Measurements from ENCODE around the gene AJAP1. TPM values are rescaled to one million over a fixed set of nuclear protein-coding genes. Genes with fewer than 3 reads are reported as not detected.
A peak's percentile ranks its signal among the peaks of the same experiment; 100 is the strongest.

Gene AJAP1
- total RNA-seq, 1 donor from 2014 or later: not detected

GRCh38 chr1:4671828-4672227, 17.4 kb downstream of the AJAP1 start:
- ATAC-seq (no peak), DNase-seq (ENCODE audit: missing footprints) (no peak)
- intact Hi-C loops (cut with DNase I): no loop called here

- no peak for ATAC-seq
- DNase-seq (ENCODE audit: missing footprints): no peak
- intact Hi-C loops (cut with DNase I): no loop called here
Measured at GRCh38 chr1:4673494-4673893, 19.1 kb downstream of the AJAP1 start.

- DNase-seq (ENCODE audit: missing footprints) (no peak), ATAC-seq (no peak)
- intact Hi-C loops (cut with DNase I): no loop called here
Measured at GRCh38 chr1:4674117-4674516, 19.7 kb downstream of the AJAP1 start.

- ATAC-seq: no peak
- intact Hi-C loops (cut with DNase I): no loop called here
Measured at GRCh38 chr1:4674676-4675075, 20.3 kb downstream of the AJAP1 start.

GRCh38 chr1:4675454-4676186, 21.2 kb downstream of the AJAP1 start:
- ATAC-seq (no peak), DNase-seq (ENCODE audit: missing footprints) (no peak)
- intact Hi-C loops (cut with DNase I): no loop called here

More at GRCh38 chr1:4674676-4675075, 20.3 kb downstream of the AJAP1 start:
- no peak for DNase-seq (ENCODE audit: missing footprints)

- intact Hi-C loops (cut with DNase I): no loop called here
- ATAC-seq (no peak), DNase-seq (ENCODE audit: missing footprints) (no peak)
Measured at GRCh38 chr1:4676253-4676652, 21.8 kb downstream of the AJAP1 start.

GRCh38 chr1:4677608-4678007, 23.2 kb downstream of the AJAP1 start:
- ATAC-seq (no peak), DNase-seq (ENCODE audit: missing footprints) (no peak)
- intact Hi-C loops (cut with DNase I): no loop called here

- DNase-seq (ENCODE audit: missing footprints): no peak
- intact Hi-C loops (cut with DNase I): no loop called here
- no peak for ATAC-seq
Measured at GRCh38 chr1:4678066-4678717, 23.8 kb downstream of the AJAP1 start.

- intact Hi-C loops (cut with DNase I): no loop called here
- no peak for DNase-seq (ENCODE audit: missing footprints)
Measured at GRCh38 chr1:4681026-4681425, 26.6 kb downstream of the AJAP1 start.

GRCh38 chr1:4682607-4683220, 28.3 kb downstream of the AJAP1 start:
- intact Hi-C loops (cut with DNase I): no loop called here
- DNase-seq (ENCODE audit: missing footprints) (no peak), ATAC-seq (no peak)

More at GRCh38 chr1:4681026-4681425, 26.6 kb downstream of the AJAP1 start:
- no peak for ATAC-seq

- intact Hi-C loops (cut with DNase I): no loop called here
- no peak for ATAC-seq
- DNase-seq (ENCODE audit: missing footprints): no peak
Measured at GRCh38 chr1:4684136-4684535, 29.7 kb downstream of the AJAP1 start.

- ATAC-seq (no peak), DNase-seq (ENCODE audit: missing footprints) (no peak)
- intact Hi-C loops (cut with DNase I): no loop called here
Measured at GRCh38 chr1:4684864-4685522, 30.6 kb downstream of the AJAP1 start.

GRCh38 chr1:4685523-4685865, 31.1 kb downstream of the AJAP1 start:
- ATAC-seq: no peak
- intact Hi-C loops (cut with DNase I): no loop called here

GRCh38 chr1:4687943-4688342, 33.5 kb downstream of the AJAP1 start:
- peak; percentile 39 for DNase-seq (ENCODE audit: missing footprints)
- intact Hi-C loops (cut with DNase I): no loop called here
- ATAC-seq: no peak

More at GRCh38 chr1:4685523-4685865, 31.1 kb downstream of the AJAP1 start:
- DNase-seq (ENCODE audit: missing footprints): no peak

GRCh38 chr1:4689271-4689935, 35.0 kb downstream of the AJAP1 start:
- intact Hi-C loops (cut with DNase I): no loop called here
- peak; percentile 34 for DNase-seq (ENCODE audit: missing footprints)
- ATAC-seq: no peak

- intact Hi-C loops (cut with DNase I): no loop called here
- no peak for ATAC-seq
- DNase-seq (ENCODE audit: missing footprints): no peak
Measured at GRCh38 chr1:4689941-4690635, 35.7 kb downstream of the AJAP1 start.

- intact Hi-C loops (cut with DNase I): no loop called here
- DNase-seq (ENCODE audit: missing footprints): no peak
- ATAC-seq: no peak
Measured at GRCh38 chr1:4690951-4691675, 36.7 kb downstream of the AJAP1 start.

All from Right ventricle myocardium inferior (tissue), 1 donor.